Measurements from ENCODE around the gene RNF144B. TPM values are rescaled to one million over a fixed set of nuclear protein-coding genes. Genes with fewer than 3 reads are reported as not detected.

Gene RNF144B
- total RNA-seq, 1 donor from 2014 or later = 13.5 TPM

DNA sequence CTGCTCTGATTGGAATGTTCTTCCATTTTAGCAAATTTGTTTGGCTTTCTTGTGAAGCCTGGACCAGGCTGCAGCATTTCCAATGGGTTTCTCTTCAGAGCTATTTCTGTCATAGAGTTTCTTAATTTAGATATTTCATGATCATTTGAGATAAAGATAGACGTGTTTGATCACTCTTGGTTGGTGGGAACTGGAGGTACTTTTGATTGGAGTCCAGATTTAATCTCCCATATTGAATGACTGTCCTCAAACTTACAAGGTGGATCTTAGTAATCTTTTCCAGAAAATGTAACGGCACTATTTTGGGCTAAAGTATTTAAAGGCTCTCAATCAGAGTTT is 29.2 kb downstream of the RNF144B start:
- no peak for TF ChIP-seq CTCF (IDR thresholded peaks at IDR 0.05)
- ATAC-seq (ENCODE audit: low read depth) = no peak
- POLR2A ChIA-PET = no interaction called here
- intact Hi-C loops (cut with micrococcal nuclease) = loop anchor here (5.0 kb wide), 1 partner anchor 41 kb away; no protein-coding TSS in a partner anchor
- H3K27me3 Mint-ChIP-seq = no peaks in the 10 kb centered on the region
- H3K36me3 Mint-ChIP-seq (ENCODE audit: low read depth) = peaks cover 13% of the 10 kb centered on the region
- no peak for DNase-seq
- H3K4me1 Mint-ChIP-seq = peaks cover 40% of the 10 kb centered on the region
- no peak overlapping the region for H3K4me3 Mint-ChIP-seq
- CTCF ChIA-PET = no interaction called here
- no peaks in the 10 kb centered on the region for H3K9me3 Mint-ChIP-seq
- no peak overlapping the region for H3K27ac Mint-ChIP-seq

GRCh38 chr6:18420328-18420727 is 33.2 kb downstream of the RNF144B start:
- H3K36me3 Mint-ChIP-seq (ENCODE audit: low read depth) = peaks cover 17% of the 10 kb centered on the region
- no peak overlapping the region for H3K4me3 Mint-ChIP-seq
- no peak for ATAC-seq (ENCODE audit: low read depth)
- ChIA-PET CTCF (no interaction called here), POLR2A (no interaction called here)
- H3K4me1 Mint-ChIP-seq = peaks cover 26% of the 10 kb centered on the region
- no peak for DNase-seq
- no peak overlapping the region for H3K27ac Mint-ChIP-seq
- intact Hi-C loops (cut with micrococcal nuclease) = no loop called here
- H3K27me3 Mint-ChIP-seq = no peaks in the 10 kb centered on the region
- TF ChIP-seq CTCF (IDR thresholded peaks at IDR 0.05) = no peak
- H3K9me3 Mint-ChIP-seq = no peaks in the 10 kb centered on the region

- intact Hi-C loops (cut with micrococcal nuclease) = loop anchor here (2.0 kb wide), 1 partner anchor 15 kb away; no protein-coding TSS in a partner anchor
- DNase-seq (no peak), ATAC-seq (ENCODE audit: low read depth) (no peak)
- no peak for TF ChIP-seq CTCF (IDR thresholded peaks at IDR 0.05)
- peaks cover 30% of the 10 kb centered on the region for H3K4me1 Mint-ChIP-seq
- CTCF ChIA-PET = no interaction called here
- H3K4me3 Mint-ChIP-seq = no peak overlapping the region
- H3K27me3 Mint-ChIP-seq = no peaks in the 10 kb centered on the region
- H3K36me3 Mint-ChIP-seq (ENCODE audit: low read depth) = peaks cover 7% of the 10 kb centered on the region
- POLR2A ChIA-PET = interaction anchor here (0.7 kb wide), 1 partner anchor 10 kb away, joined by 4 read pairs; no protein-coding TSS in a partner anchor
- no peak overlapping the region for H3K27ac Mint-ChIP-seq
- no peaks in the 10 kb centered on the region for H3K9me3 Mint-ChIP-seq
Observed at GRCh38 chr6:18422136-18422535, 35.0 kb downstream of the RNF144B start.

GRCh38 chr6:18423426-18423825 is 36.3 kb downstream of the RNF144B start:
- intact Hi-C loops (cut with micrococcal nuclease) = loop anchor here (2.0 kb wide), 1 partner anchor 17 kb away; no protein-coding TSS in a partner anchor
- DNase-seq (no peak), ATAC-seq (ENCODE audit: low read depth) (no peak)
- no peak for TF ChIP-seq CTCF (IDR thresholded peaks at IDR 0.05)
- POLR2A ChIA-PET = interaction anchor here (0.6 kb wide), 1 partner anchor 13 kb away, joined by 3 read pairs; no protein-coding TSS in a partner anchor
- Mint-ChIP-seq H3K4me1 (peaks cover 28% of the 10 kb centered on the region), H3K36me3 (ENCODE audit: low read depth) (peaks cover 20% of the 10 kb centered on the region), H3K27ac (no peak overlapping the region), H3K9me3 (no peaks in the 10 kb centered on the region), H3K27me3 (no peaks in the 10 kb centered on the region), H3K4me3 (no peak overlapping the region)
- CTCF ChIA-PET = no interaction called here

GRCh38 chr6:18424201-18424600 is 37.1 kb downstream of the RNF144B start:
- H3K27me3 Mint-ChIP-seq = no peaks in the 10 kb centered on the region
- no peaks in the 10 kb centered on the region for H3K9me3 Mint-ChIP-seq
- peaks cover 24% of the 10 kb centered on the region for H3K36me3 Mint-ChIP-seq (ENCODE audit: low read depth)
- no peak overlapping the region for H3K4me3 Mint-ChIP-seq
- H3K4me1 Mint-ChIP-seq = peaks cover 28% of the 10 kb centered on the region
- H3K27ac Mint-ChIP-seq = no peak overlapping the region
- DNase-seq = no peak
- CTCF ChIA-PET = no interaction called here
- no peak for ATAC-seq (ENCODE audit: low read depth)
- TF ChIP-seq CTCF (IDR thresholded peaks at IDR 0.05) = no peak
- POLR2A ChIA-PET = interaction anchor here (0.7 kb wide), 1 partner anchor 57 kb away, joined by 4 read pairs; no protein-coding TSS in a partner anchor
- intact Hi-C loops (cut with micrococcal nuclease) = no loop called here

All from activated B cell treated with CpG ODN at 0.5 μM for 24 hours (primary cell).